ENCODE data around the gene ASPRV1. TPM values are rescaled to one million over a fixed set of nuclear protein-coding genes. Genes with fewer than 3 reads are reported as not detected.

Gene ASPRV1
- total RNA-seq, 1 donor from 2014 or later, result 0.26 TPM

- TF ChIP-seq, protein P1, sequence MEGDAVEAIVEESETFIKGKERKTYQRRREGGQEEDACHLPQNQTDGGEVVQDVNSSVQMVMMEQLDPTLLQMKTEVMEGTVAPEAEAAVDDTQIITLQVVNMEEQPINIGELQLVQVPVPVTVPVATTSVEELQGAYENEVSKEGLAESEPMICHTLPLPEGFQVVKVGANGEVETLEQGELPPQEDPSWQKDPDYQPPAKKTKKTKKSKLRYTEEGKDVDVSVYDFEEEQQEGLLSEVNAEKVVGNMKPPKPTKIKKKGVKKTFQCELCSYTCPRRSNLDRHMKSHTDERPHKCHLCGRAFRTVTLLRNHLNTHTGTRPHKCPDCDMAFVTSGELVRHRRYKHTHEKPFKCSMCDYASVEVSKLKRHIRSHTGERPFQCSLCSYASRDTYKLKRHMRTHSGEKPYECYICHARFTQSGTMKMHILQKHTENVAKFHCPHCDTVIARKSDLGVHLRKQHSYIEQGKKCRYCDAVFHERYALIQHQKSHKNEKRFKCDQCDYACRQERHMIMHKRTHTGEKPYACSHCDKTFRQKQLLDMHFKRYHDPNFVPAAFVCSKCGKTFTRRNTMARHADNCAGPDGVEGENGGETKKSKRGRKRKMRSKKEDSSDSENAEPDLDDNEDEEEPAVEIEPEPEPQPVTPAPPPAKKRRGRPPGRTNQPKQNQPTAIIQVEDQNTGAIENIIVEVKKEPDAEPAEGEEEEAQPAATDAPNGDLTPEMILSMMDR (IDR thresholded peaks at IDR 0.05; ENCODE audit: insufficient read depth, low read length, severe bottlenecking), result no peak
- DNase-seq (ENCODE audit: low read depth), result no peak
- FAIRE-seq, result no peak
- Histone ChIP-seq H3K36me3 (ENCODE audit: control insufficient read depth, insufficient read depth, low read length) (no peaks in the 10 kb centered on the region), H3K4me3 (ENCODE audit: low read depth, low read length) (no peak overlapping the region), H3K27me3 (ENCODE audit: control insufficient read depth, insufficient read depth, low read length) (no peaks in the 10 kb centered on the region)
Observed at GRCh38 chr2:69977906-69978482, 16.6 kb upstream of the ASPRV1 start.

GRCh38 chr2:69977186-69977585 lies 15.8 kb upstream of the ASPRV1 start:
- H3K36me3 ChIP-seq (ENCODE audit: control insufficient read depth, insufficient read depth, low read length), result no peaks in the 10 kb centered on the region
- no peaks in the 10 kb centered on the region for H3K27me3 ChIP-seq (ENCODE audit: control insufficient read depth, insufficient read depth, low read length)
- TF ChIP-seq, protein P1 (IDR thresholded peaks at IDR 0.05; ENCODE audit: insufficient read depth, low read length, severe bottlenecking), result no peak
- no peak for DNase-seq (ENCODE audit: low read depth)
- H3K4me3 ChIP-seq (ENCODE audit: low read depth, low read length), result no peak overlapping the region
- no peak for FAIRE-seq

GRCh38 chr2:69975853-69976462 lies 14.5 kb upstream of the ASPRV1 start:
- Histone ChIP-seq H3K4me3 (ENCODE audit: low read depth, low read length) (no peak overlapping the region), H3K36me3 (ENCODE audit: control insufficient read depth, insufficient read depth, low read length) (no peaks in the 10 kb centered on the region), H3K27me3 (ENCODE audit: control insufficient read depth, insufficient read depth, low read length) (no peaks in the 10 kb centered on the region)
- DNase-seq (ENCODE audit: low read depth), result no peak
- FAIRE-seq, result no peak
- TF ChIP-seq, protein P1 (IDR thresholded peaks at IDR 0.05; ENCODE audit: insufficient read depth, low read length, severe bottlenecking), result no peak

DNA sequence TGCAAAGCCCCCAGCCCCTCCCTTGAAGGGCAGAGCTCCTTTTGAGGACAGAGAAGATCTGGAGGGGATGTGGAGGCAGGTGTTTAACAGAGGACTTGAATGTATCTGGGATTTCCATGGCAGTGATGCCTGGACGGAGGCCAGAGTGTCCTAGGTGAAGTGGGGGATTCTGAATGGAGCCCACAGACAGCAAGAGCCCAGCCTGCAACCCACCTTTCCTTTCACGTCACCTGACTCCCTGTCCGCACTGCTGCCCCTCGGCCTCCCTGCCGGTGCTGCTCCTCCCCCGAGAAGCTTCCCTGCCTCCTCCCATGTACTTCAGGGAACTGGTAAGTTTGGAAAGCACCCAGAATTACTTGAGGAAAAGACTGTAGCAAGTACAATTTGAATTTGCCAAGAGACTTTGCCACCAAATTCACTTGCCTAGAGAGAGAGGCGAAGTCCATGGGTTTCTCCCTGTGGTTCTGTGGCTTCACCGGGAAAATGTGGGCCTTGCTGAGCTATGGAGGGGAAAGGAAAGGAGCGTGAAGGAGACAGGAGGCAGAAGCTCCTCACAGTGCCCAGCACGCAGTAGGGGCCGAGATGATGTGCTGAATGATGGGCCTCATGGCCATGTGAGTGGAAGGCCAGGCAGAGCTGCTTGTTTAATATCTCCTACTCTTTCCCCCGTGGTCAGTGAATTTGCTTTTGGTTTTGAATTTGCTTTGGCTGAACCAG lies 13.9 kb upstream of the ASPRV1 start:
- Histone ChIP-seq H3K36me3 (ENCODE audit: control insufficient read depth, insufficient read depth, low read length) (no peaks in the 10 kb centered on the region), H3K27me3 (ENCODE audit: control insufficient read depth, insufficient read depth, low read length) (no peaks in the 10 kb centered on the region), H3K4me3 (ENCODE audit: low read depth, low read length) (no peak overlapping the region)
- no peak for FAIRE-seq
- DNase-seq (ENCODE audit: low read depth), result no peak
- TF ChIP-seq, protein P1 (IDR thresholded peaks at IDR 0.05; ENCODE audit: insufficient read depth, low read length, severe bottlenecking), result no peak

DNA sequence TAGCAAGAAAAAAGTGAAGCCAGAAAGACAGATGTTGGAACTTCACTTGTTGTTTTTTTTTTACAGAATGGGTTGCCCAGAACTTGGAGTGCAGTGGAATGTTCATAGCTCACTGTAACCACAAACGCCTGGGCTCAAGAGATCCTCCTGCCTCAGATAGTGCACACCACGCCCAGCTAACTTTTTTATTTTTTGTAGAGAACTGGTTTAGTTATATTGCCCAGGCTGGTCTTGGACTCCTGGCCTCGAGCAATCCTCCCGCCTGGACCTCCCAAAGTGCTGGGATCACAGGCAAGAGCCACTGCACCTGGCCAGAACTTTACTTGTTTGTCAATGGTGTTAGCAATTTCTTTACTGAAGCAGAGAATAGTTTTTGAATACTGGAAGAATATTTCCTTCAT lies 11.9 kb upstream of the ASPRV1 start:
- Histone ChIP-seq H3K27me3 (ENCODE audit: control insufficient read depth, insufficient read depth, low read length) (no peaks in the 10 kb centered on the region), H3K4me3 (ENCODE audit: low read depth, low read length) (no peak overlapping the region), H3K36me3 (ENCODE audit: control insufficient read depth, insufficient read depth, low read length) (no peaks in the 10 kb centered on the region)
- DNase-seq (ENCODE audit: low read depth) (no peak), FAIRE-seq (no peak)
- TF ChIP-seq, protein P1 (IDR thresholded peaks at IDR 0.05; ENCODE audit: insufficient read depth, low read length, severe bottlenecking), result no peak

Data from bronchial epithelial cell (primary cell).